HG03457 (cell line): ENCODE measurements around the gene SENP3.
"Not testable (repeated sequence)": the region's sequence is repeated elsewhere in the genome, so short reads cannot be mapped to it uniquely, and the experiment has no call there.

Experiments
- ATAC-seq: cut with Tn5 transposase; IDR thresholded peaks from one replicate; pipeline ENCODE4 v1.9.1; 2021; ENCODE audit warnings: moderate number of reproducible peaks; ENCODE audit not compliant: unreplicated experiment

The SENP3 gene

GRCh38 chr17:7591596-7591995, 29.9 kb downstream of the SENP3 start:
- no peak for ATAC-seq

- no peak for ATAC-seq
These were observed 30.8 kb downstream of the SENP3 start for GRCh38 chr17:7592422-7593021.

GRCh38 chr17:7593296-7593695, 31.6 kb downstream of the SENP3 start:
- ATAC-seq: no peak

GRCh38 chr17:7597561-7597960, 35.8 kb downstream of the SENP3 start:
- not testable (repeated sequence) for ATAC-seq

- no peak for ATAC-seq
These were observed 44.6 kb downstream of the SENP3 start for GRCh38 chr17:7606280-7606679.

- no peak for ATAC-seq
These were observed 48.9 kb downstream of the SENP3 start for GRCh38 chr17:7610641-7611040.

GRCh38 chr17:7611635-7612293, 50.0 kb downstream of the SENP3 start:
- ATAC-seq: no peak

- no peak for ATAC-seq
These were observed 50.5 kb downstream of the SENP3 start for GRCh38 chr17:7612294-7612640.

- no peak for ATAC-seq
These were observed 52.2 kb downstream of the SENP3 start for GRCh38 chr17:7613769-7614424.

GRCh38 chr17:7614425-7615264, 52.9 kb downstream of the SENP3 start, which contains the start of gene FXR2:
Gene FXR2 (minus strand): TSS chr17:7614897. CDS start chr17:7614532, 365 bp downstream.
- peak; percentile 78 for ATAC-seq

- no peak for ATAC-seq
These were observed 53.6 kb downstream of the SENP3 start for GRCh38 chr17:7615265-7615747.

GRCh38 chr17:7618608-7619007, 56.9 kb downstream of the SENP3 start:
- ATAC-seq: no peak

GRCh38 chr17:7620835-7621234, 59.1 kb downstream of the SENP3 start:
- ATAC-seq: no peak
